PC-9 (cell line): ENCODE data around the gene MR1.

Source experiments
- EZH2 ChIP-seq: fragments of 200-600 bp; sonication (generic); IDR thresholded peaks from 2 replicates; pipeline ENCODE4 v1.8.0; 2017; ENCODE audit warnings: antibody characterized with exemption, low read depth
- TF ChIP-seq, protein P1 (sequence below): fragments of 200-600 bp; sonication (generic); conservative IDR thresholded peaks from 2 replicates; pipeline ENCODE4 v1.6.1; 2017; ENCODE audit warnings: mixed run types, antibody characterized with exemption, mild to moderate bottlenecking, moderate library complexity

DNA sequence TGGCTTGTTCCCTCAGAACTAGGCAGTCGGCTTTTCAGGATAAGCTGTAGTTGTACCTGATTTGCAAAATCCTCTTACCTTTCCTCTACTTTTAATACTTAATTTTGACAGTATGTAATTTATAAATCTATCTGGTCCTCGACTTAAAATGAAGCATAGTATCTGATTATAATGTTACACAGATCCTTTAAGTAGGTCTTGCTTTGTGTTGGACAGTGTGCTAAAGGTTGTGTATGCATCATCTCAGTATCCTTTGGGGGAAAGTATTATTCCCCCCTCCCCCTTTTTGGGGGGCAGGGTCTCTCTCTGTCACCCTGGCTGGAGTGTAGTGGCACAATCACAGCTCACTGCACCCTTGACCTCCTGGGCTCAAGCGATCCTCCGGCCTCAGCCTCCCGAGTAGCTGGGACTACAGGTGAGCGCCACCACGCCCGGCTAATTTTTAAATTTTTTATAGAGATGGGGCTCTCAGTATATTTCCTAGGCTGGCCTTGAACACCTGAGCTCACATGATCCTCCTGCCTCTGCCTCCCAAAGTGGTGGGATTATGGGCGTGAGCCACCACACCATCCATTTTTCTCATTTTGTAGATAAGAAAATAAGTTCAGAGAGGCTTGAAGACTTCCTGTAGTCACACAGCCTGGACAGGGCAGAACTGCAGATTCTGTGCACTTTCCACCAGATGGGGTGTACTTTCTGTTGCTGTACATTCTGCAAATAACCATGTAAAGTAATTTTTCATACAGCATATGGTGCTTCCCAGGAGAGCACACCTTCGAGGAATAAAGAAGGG, 10.3 kb upstream of the MR1 start:
- TF ChIP-seq, protein P1, sequence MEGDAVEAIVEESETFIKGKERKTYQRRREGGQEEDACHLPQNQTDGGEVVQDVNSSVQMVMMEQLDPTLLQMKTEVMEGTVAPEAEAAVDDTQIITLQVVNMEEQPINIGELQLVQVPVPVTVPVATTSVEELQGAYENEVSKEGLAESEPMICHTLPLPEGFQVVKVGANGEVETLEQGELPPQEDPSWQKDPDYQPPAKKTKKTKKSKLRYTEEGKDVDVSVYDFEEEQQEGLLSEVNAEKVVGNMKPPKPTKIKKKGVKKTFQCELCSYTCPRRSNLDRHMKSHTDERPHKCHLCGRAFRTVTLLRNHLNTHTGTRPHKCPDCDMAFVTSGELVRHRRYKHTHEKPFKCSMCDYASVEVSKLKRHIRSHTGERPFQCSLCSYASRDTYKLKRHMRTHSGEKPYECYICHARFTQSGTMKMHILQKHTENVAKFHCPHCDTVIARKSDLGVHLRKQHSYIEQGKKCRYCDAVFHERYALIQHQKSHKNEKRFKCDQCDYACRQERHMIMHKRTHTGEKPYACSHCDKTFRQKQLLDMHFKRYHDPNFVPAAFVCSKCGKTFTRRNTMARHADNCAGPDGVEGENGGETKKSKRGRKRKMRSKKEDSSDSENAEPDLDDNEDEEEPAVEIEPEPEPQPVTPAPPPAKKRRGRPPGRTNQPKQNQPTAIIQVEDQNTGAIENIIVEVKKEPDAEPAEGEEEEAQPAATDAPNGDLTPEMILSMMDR, result no peak
- no peak for TF ChIP-seq EZH2
